Measurements from ENCODE around the gene KCNH8.
A peak's percentile ranks its signal among the peaks of the same experiment; 100 is the strongest.

KCNH8 gene

GRCh38 chr3:19254784-19255338 is 106.6 kb downstream of the KCNH8 start:
- DNase-seq = no peak

GRCh38 chr3:19256313-19256712 is 108.0 kb downstream of the KCNH8 start:
- DNase-seq = no peak

DNA sequence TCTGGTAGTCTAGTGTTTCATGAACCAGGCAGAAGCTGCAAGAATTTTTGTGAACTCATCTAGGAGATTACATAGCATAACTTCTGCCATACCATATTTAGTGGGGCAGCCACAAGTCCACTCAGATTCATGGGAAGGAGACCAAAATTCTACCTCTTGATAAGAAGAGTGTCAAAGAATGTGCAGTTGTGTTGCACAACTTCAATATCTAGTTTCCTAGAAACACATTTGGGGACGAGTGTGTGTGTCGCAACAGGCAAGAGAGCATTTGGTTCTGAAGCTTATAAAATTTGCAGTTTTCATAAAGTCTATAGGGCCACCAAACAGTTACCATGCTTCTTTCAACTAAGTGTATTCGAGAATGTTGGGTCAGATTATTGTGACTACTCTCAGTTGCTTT is 115.3 kb downstream of the KCNH8 start:
- no peak for DNase-seq

DNA sequence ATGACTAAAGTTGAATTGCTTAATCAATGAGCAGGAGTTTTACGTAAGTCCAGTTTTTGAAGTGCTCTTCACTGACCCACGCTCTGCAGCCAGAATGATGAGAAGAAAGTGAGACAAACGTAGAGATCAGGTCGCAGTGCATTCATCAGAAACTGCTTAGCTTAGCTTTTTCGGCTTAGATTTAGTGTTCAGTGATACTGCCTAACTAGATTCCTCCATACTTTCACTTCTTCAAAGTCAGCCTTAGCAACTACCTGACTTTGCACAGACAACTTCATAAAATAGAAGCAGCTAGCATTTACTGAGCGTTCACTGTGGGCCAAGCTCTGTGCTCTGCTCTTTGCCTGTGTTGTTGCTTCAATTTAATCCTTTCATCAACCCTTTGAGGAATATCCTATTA is 116.1 kb downstream of the KCNH8 start:
- DNase-seq = no peak

DNA sequence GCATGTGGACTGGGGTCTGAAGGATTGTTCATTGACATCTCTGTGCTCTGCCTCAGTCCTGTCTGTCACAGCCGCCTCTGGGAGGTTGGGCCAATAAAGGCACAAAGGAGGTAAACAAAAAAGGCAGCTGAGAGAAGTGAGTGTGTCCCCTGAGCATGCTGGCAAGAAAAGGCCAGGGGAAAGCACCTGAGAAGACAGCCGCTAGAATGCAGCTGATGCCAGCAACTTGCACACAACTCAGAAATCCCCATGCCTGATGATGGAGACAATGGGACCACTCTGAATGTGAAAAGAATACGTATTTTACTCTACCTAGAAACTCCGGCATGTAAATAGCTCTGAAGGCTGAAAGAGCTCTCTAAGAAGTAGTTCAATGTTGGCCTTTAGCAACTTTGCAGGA is 118.7 kb downstream of the KCNH8 start:
- DNase-seq = no peak

GRCh38 chr3:19270481-19270880 is 122.2 kb downstream of the KCNH8 start:
- no peak for DNase-seq

GRCh38 chr3:19272296-19272695 is 124.0 kb downstream of the KCNH8 start:
- DNase-seq = no peak

GRCh38 chr3:19273091-19273490 is 124.8 kb downstream of the KCNH8 start:
- no peak for DNase-seq

DNA sequence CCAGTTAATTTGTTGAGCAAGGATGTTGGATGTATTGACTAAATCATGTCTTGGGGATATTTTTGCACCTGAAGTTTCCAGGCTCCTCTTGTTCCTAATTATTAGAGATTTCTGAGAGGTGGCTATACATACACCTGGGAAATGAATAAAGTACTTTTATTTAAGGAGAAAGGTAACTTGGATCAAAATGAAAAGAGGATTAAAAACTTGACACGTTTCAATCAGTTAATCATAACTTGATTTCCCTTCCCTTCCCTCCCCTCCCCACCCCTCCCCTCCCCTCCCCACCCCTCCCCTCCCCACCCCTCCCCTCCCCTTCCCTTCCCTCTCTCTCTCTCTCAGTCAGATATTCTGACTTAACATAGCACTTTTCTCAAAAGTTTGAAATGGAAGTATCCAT is 126.3 kb downstream of the KCNH8 start:
- no peak for DNase-seq

DNA sequence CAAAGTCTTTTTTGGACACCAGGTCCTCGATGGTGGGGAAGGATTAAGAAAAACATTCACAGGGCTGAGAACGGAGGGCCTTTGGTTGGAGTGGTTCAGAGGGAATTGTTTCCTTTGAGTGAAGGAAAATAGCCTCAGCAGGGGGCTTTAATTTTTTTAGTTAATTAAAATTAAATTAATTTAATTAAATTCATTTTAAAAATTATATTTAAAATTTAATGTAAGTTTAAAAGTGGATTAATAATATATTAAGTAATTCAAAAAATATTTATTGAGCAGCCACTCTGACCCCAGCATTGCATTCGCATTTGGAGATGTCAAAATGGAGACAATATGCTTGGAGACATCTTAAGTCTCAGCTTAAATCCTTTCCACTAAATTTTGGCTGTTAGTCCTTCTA is 136.7 kb downstream of the KCNH8 start:
- DNase-seq = no peak

GRCh38 chr3:19293295-19293694 is 145.0 kb downstream of the KCNH8 start:
- DNase-seq = no peak

DNA sequence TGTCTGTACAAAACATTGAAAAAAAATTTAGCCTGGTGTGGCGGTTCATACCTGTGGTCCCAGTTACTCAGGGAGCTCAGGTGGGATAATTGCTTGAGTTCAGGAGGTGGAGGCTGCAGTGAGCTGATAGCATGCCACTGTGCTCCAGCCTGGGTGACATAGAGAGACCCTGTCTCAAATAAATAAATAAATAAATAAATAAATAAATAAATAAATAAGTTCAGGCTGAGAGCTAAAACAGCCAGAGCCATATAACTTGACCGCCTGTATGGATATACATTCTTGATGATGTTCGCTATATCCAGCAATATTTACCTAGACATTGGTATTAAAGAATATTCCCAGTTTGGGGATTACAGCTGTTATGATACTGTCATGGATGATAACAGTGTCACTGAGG is 146.9 kb downstream of the KCNH8 start:
- no peak for DNase-seq

- DNase-seq = no peak
These were observed 183.6 kb downstream of the KCNH8 start for GRCh38 chr3:19331931-19332330.

DNA sequence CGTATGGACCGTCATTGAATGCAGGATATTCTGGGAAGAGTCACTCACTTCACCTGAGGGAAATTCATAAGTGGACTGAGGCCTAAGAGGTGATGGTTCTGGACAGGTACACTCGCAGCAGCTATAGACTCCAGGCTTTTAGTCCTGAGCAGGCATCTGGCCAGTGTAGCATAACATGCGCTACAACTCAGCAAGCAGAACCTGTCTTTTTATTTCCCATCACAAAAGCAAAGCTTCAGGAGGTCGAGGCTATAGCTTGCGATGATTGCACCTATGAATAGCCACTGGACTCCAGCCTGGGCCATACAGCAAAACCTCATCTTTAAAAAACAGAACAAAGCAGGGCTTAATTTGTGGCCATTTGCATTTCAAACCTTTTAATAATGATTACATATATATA is 185.8 kb downstream of the KCNH8 start:
- DNase-seq = no peak

DNA sequence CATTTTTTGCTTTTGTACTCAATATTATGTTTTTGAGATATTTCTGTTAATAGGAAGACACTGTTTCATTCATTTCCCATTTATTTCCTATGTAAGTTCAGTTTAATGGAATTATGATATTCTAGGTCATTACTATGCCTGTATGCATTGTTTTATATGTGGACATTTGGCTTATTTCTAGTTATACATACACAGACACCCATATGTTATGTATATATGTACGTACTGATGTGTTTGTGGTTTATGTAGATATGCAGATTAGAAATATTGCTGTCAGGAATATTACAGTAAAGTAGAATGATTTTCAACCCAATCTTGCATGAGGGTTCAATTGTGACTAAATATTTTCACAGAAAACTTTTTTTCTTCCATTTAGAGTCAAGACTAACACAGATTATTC is 190.5 kb downstream of the KCNH8 start:
- DNase-seq = no peak

GRCh38 chr3:19342389-19342788 is 194.1 kb downstream of the KCNH8 start:
- no peak for DNase-seq

DNA sequence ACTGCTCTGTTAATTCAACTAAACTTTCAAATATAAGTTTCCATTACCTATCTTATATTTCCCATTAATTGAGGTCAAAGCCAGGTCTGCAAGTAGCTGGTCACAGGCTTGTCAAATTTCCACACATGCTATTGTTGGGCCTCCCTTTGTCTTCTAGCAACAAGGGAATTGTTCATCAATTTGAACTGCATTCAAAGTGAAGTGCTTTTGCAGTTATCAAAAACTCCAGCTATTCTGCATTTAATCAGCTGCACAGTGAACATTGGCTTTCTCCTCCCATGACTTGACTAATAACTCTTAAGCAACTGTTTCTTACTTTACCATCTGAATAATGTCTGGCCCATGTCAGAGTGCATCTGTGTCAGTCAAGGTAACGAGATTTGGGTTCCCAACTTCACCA is 198.4 kb downstream of the KCNH8 start:
- no peak for DNase-seq

DNA sequence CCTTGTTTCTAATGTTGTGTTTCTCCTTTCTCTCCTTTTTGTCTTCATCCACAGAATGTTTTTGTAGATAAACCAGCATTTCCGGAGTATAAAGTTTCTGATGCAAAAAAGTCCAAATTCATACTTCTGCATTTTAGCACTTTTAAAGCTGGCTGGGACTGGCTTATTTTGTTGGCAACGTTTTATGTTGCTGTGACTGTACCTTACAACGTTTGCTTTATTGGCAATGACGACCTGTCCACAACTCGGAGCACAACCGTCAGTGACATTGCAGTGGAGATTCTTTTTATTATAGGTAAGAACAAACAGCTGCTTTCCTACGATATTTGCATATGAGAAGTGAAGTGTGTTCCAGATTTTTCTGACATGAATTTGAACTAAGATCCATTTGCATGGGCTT is 199.4 kb downstream of the KCNH8 start:
- no peak for DNase-seq

DNA sequence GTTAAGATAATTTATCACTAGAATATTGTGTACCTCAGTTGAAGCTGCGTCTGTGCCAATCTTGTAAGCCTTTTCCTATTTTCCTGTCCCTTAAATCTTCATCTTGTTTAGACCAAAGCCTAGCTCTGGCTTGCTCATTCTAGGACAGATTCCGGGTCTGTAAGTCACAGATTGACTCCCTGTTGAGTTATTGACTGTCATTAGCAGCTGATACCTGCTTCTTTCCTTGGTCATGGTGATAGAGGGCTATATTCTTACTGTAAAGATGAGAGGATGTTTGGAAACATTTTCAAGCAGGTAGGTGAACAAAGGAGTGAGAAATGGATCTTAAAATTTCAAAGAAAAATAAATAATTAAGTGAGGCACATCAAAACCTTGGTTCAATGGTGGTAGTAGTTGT is 200.2 kb downstream of the KCNH8 start:
- DNase-seq = no peak

- peak; percentile 8 for DNase-seq
These were observed 200.7 kb downstream of the KCNH8 start for GRCh38 chr3:19348941-19349564.

- no peak for DNase-seq
These were observed 209.6 kb downstream of the KCNH8 start for GRCh38 chr3:19357947-19358346.

DNA sequence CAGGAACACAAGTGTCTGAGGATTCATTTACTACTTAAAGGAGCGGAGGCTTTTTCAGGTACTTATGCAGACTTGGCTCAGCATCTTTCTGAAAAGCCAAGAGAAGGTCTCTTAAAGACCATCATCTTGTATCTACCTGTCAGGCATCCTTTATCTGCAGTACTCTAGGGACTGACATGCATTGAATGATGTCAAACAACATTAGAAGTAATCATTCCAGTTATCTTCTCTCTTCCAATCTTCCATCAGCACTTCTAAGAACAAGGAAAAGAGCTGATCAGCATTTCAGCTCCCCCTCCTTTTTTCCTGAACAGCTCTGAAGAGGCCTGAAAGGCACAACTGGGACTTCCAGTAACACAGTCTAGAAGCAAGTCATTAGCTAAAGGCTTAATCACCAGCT is 214.8 kb downstream of the KCNH8 start:
- DNase-seq = no peak

DNA sequence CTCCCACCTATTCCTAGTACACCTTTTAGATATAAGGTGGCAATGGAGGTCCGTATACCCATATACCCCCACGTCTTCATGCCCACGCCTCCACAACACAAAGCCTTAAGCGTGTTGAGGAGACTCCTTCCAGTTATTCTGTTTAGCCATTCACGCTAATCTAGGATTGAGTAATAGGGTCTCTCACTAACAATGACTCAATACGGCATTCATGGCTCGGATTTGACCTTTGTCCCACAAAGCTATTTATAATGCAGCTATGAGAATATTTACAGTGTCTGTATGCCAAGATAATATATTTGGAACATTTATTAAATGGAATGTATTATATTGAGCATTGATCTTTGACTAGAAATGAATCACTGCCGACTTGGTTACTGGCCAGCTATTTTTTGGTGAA is 215.8 kb downstream of the KCNH8 start:
- DNase-seq = no peak

DNA sequence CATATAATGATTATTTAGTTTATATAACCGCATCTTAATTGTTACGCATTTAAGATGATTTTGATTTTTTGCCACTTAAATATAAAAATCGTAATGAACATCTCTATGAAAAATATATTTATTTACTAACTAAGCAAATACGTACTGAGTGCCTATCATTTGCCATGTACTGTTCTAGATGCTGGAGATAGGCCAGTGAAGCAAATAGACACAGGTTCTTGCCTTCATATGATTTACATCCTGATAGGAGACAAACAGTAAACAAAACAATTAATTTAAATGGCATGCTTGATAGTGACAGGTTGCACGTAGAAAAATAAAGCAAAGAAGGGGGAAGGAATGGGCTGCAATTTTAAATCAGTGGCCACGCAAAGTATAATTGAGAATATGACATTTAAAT is 217.2 kb downstream of the KCNH8 start:
- DNase-seq = no peak

- no peak for DNase-seq
These were observed 236.6 kb downstream of the KCNH8 start for GRCh38 chr3:19384868-19385267.

DNA sequence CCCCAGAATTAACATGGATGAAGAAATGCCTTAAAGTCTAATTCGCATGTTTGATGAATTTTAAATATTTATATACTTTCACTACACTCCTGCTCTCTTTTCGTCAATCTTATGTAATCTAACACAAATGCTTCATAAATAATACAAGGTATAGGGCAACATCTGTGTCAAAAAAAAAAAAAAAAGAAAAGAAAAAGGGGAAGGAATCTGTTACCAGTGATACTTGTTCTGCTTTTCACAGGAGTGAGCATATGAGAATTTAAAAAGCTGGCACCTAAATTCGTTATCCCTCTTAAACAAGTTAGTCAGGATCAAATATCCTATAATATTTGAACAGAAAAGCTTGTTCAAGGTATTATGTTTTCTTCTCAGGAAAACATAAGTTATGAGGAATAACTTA is 243.8 kb downstream of the KCNH8 start:
- DNase-seq = no peak

Data from fibroblast of skin of right biceps (primary cell).